Erythroblast (primary cell): Measurements from ENCODE around the gene CA11.

Source experiments
- GATA1 ChIP-seq: IDR thresholded peaks from 2 replicates; pipeline ENCODE4 v1.6.1; 2011; ENCODE audit warnings: low read depth, mild to moderate bottlenecking, control low read depth, low read length, moderate library complexity
- POLR2A ChIP-seq: IDR thresholded peaks from 2 replicates; pipeline ENCODE4 v1.6.1; 2011; ENCODE audit warnings: mild to moderate bottlenecking, low read length

GRCh38 chr19:48616041-48616436, 29.9 kb downstream of the CA11 start:
- TF ChIP-seq POLR2A = no peak
- no peak for TF ChIP-seq GATA1
